GM18498 (cell line): ENCODE results near the gene DNAH10.

Experiments
- ATAC-seq: cut with Tn5 transposase; IDR thresholded peaks from one replicate; pipeline ENCODE4 v1.9.1; 2021; ENCODE audit warnings: mild to moderate bottlenecking, moderate library complexity; ENCODE audit not compliant: unreplicated experiment

Gene DNAH10

GRCh38 chr12:123761841-123762714, at the start of gene DNAH10:
DNAH10 (plus strand) TSS chr12:123762301; CDS start chr12:123762337, 36 bp downstream.
- ATAC-seq = peak; percentile 75

- ATAC-seq = no peak
These were observed 49.3 kb upstream of the DNAH10 start for GRCh38 chr12:123712780-123713319.

GRCh38 chr12:123713398-123713797, 48.7 kb upstream of the DNAH10 start:
- no peak for ATAC-seq

- peak; percentile 25 for ATAC-seq
These were observed 48.1 kb upstream of the DNAH10 start for GRCh38 chr12:123713823-123714585.

- no peak for ATAC-seq
These were observed 46.9 kb upstream of the DNAH10 start for GRCh38 chr12:123715195-123715594.

- ATAC-seq = no peak
These were observed 44.8 kb upstream of the DNAH10 start for GRCh38 chr12:123717350-123717749.

- ATAC-seq = no peak
These were observed 41.8 kb upstream of the DNAH10 start for GRCh38 chr12:123720141-123720814.

- ATAC-seq = no peak
These were observed 40.9 kb upstream of the DNAH10 start for GRCh38 chr12:123721245-123721644.

- ATAC-seq = no peak
These were observed 39.1 kb upstream of the DNAH10 start for GRCh38 chr12:123723011-123723410.

- ATAC-seq = no peak
These were observed 38.3 kb upstream of the DNAH10 start for GRCh38 chr12:123723765-123724164.

- no peak for ATAC-seq
These were observed 35.9 kb upstream of the DNAH10 start for GRCh38 chr12:123726244-123726643.

GRCh38 chr12:123726962-123727361, 35.1 kb upstream of the DNAH10 start:
- ATAC-seq = no peak

- no peak for ATAC-seq
These were observed 34.2 kb upstream of the DNAH10 start for GRCh38 chr12:123727878-123728277.

- no peak for ATAC-seq
These were observed 30.5 kb upstream of the DNAH10 start for GRCh38 chr12:123731596-123731995.

GRCh38 chr12:123732251-123732650, 29.9 kb upstream of the DNAH10 start:
- ATAC-seq = no peak

- no peak for ATAC-seq
These were observed 28.9 kb upstream of the DNAH10 start for GRCh38 chr12:123733229-123733628.

- no peak for ATAC-seq
These were observed 27.8 kb upstream of the DNAH10 start for GRCh38 chr12:123734268-123734667.

GRCh38 chr12:123741937-123742572, 20.0 kb upstream of the DNAH10 start:
- peak; percentile 46 for ATAC-seq

GRCh38 chr12:123743002-123743401, 19.1 kb upstream of the DNAH10 start:
- no peak for ATAC-seq

GRCh38 chr12:123744836-123745235, 17.3 kb upstream of the DNAH10 start:
- no peak for ATAC-seq

GRCh38 chr12:123747309-123747708, 14.8 kb upstream of the DNAH10 start:
- ATAC-seq = no peak
